ENCODE data around the gene SLC31A1.

The SLC31A1 gene

GRCh38 chr9:113278840-113279239, 57.5 kb downstream of the SLC31A1 start:
- no peak for TF ChIP-seq TCF12 (IDR thresholded peaks at IDR 0.05; ENCODE audit: low read depth)

GRCh38 chr9:113281356-113281755, 60.0 kb downstream of the SLC31A1 start:
- TF ChIP-seq EGR1 (IDR thresholded peaks at IDR 0.05): no peak
- no peak for TF ChIP-seq RAD21 (IDR thresholded peaks at IDR 0.05; ENCODE audit: low read depth)
- no peak for TF ChIP-seq NFIC (IDR thresholded peaks at IDR 0.05)

- TF ChIP-seq EP300 (IDR thresholded peaks at IDR 0.05; ENCODE audit: borderline replicate concordance) (no peak), YY1 (IDR thresholded peaks at IDR 0.05; ENCODE audit: low read depth) (no peak), USF1 (IDR thresholded peaks at IDR 0.05) (no peak), CREB1 (IDR thresholded peaks at IDR 0.05; ENCODE audit: low read depth) (no peak), REST (IDR thresholded peaks at IDR 0.05; ENCODE audit: low read depth) (no peak)
These were observed 67.7 kb downstream of the SLC31A1 start for GRCh38 chr9:113289091-113289490.

GRCh38 chr9:113290052-113290607, 68.8 kb downstream of the SLC31A1 start:
- no peak for TF ChIP-seq TEAD4 (IDR thresholded peaks at IDR 0.05)
- TF ChIP-seq YY1 (IDR thresholded peaks at IDR 0.05; ENCODE audit: low read depth): no peak
- no peak for TF ChIP-seq EGR1 (IDR thresholded peaks at IDR 0.05)
- TF ChIP-seq RAD21 (IDR thresholded peaks at IDR 0.05; ENCODE audit: low read depth): no peak
- TF ChIP-seq FOXM1 (IDR thresholded peaks at IDR 0.05; ENCODE audit: borderline replicate concordance, low read depth): no peak
- no peak for TF ChIP-seq ZBTB7A (IDR thresholded peaks at IDR 0.05; ENCODE audit: low read depth)

- no peak for TF ChIP-seq NFIC (IDR thresholded peaks at IDR 0.05)
- TF ChIP-seq CREB1 (IDR thresholded peaks at IDR 0.05; ENCODE audit: low read depth): no peak
- no peak for TF ChIP-seq TAF1 (IDR thresholded peaks at IDR 0.05; ENCODE audit: low read depth)
- TF ChIP-seq REST (IDR thresholded peaks at IDR 0.05; ENCODE audit: low read depth): no peak
- no peak for TF ChIP-seq EGR1 (IDR thresholded peaks at IDR 0.05)
- no peak for TF ChIP-seq USF1 (IDR thresholded peaks at IDR 0.05)
- TF ChIP-seq YY1 (IDR thresholded peaks at IDR 0.05; ENCODE audit: low read depth): no peak
These were observed 72.0 kb downstream of the SLC31A1 start for GRCh38 chr9:113293285-113293878.

- TF ChIP-seq MAX (IDR thresholded peaks at IDR 0.05) (no peak), EGR1 (IDR thresholded peaks at IDR 0.05) (no peak), USF1 (IDR thresholded peaks at IDR 0.05) (no peak), TAF1 (IDR thresholded peaks at IDR 0.05; ENCODE audit: low read depth) (no peak), FOXM1 (IDR thresholded peaks at IDR 0.05; ENCODE audit: borderline replicate concordance, low read depth) (no peak), YY1 (IDR thresholded peaks at IDR 0.05; ENCODE audit: low read depth) (no peak), EP300 (IDR thresholded peaks at IDR 0.05; ENCODE audit: borderline replicate concordance) (no peak), TCF12 (IDR thresholded peaks at IDR 0.05; ENCODE audit: low read depth) (no peak), NFIC (IDR thresholded peaks at IDR 0.05) (no peak), CEBPB (IDR thresholded peaks at IDR 0.05) (no peak), ZBTB7A (IDR thresholded peaks at IDR 0.05; ENCODE audit: low read depth) (no peak), RAD21 (IDR thresholded peaks at IDR 0.05; ENCODE audit: low read depth) (no peak), CREB1 (IDR thresholded peaks at IDR 0.05; ENCODE audit: low read depth) (no peak), TEAD4 (IDR thresholded peaks at IDR 0.05) (no peak)
These were observed 75.6 kb downstream of the SLC31A1 start for GRCh38 chr9:113296796-113297558.

Data from Ishikawa (cell line).